Fibroblast of skin of left quadriceps (primary cell): ENCODE measurements around the gene PDE9A.
A peak's percentile ranks its signal among the peaks of the same experiment; 100 is the strongest.
"Not testable (repeated sequence)": the region's sequence is repeated elsewhere in the genome, so short reads cannot be mapped to it uniquely, and the experiment has no call there.

Experiments
- DNase-seq, 2 experiments: peaks; one replicate each; pipeline ENCODE4 v3.0.0-alpha.2; 2013; ENCODE audit warnings: low read depth in 2 of 2

Gene PDE9A

GRCh38 chr21:42624095-42624790 is 29.2 kb upstream of the PDE9A start:
- no peak for DNase-seq

GRCh38 chr21:42624936-42625335 is 28.5 kb upstream of the PDE9A start:
- no peak for DNase-seq

- DNase-seq = no peak
Observed at GRCh38 chr21:42626171-42626570, 27.2 kb upstream of the PDE9A start.

- no peak for DNase-seq
Observed at GRCh38 chr21:42627527-42628289, 25.7 kb upstream of the PDE9A start.

- not testable (repeated sequence) for DNase-seq
Observed at GRCh38 chr21:42628466-42629061, 24.9 kb upstream of the PDE9A start.

GRCh38 chr21:42629933-42630589 is 23.4 kb upstream of the PDE9A start:
- no peak for DNase-seq

GRCh38 chr21:42630626-42631025 is 22.8 kb upstream of the PDE9A start:
- no peak for DNase-seq

GRCh38 chr21:42631142-42631541 is 22.3 kb upstream of the PDE9A start:
- DNase-seq = no peak

- DNase-seq = no peak
Observed at GRCh38 chr21:42632336-42632751, 21.1 kb upstream of the PDE9A start.

GRCh38 chr21:42632771-42633690 is 20.4 kb upstream of the PDE9A start:
- no peak for DNase-seq

- DNase-seq = no peak
Observed at GRCh38 chr21:42633858-42634257, 19.6 kb upstream of the PDE9A start.

- DNase-seq = no peak
Observed at GRCh38 chr21:42635848-42636519, 17.4 kb upstream of the PDE9A start.

GRCh38 chr21:42636520-42637266 is 16.7 kb upstream of the PDE9A start:
- peak; percentile 53 to 54 for DNase-seq

- no peak for DNase-seq
Observed at GRCh38 chr21:42637267-42638041, 16.0 kb upstream of the PDE9A start.

GRCh38 chr21:42638266-42638863 is 15.1 kb upstream of the PDE9A start:
- DNase-seq = no peak

GRCh38 chr21:42639646-42640152 is 13.7 kb upstream of the PDE9A start:
- no peak for DNase-seq

- no peak for DNase-seq
Observed at GRCh38 chr21:42640486-42640885, 12.9 kb upstream of the PDE9A start.
